Ascending aorta (tissue), 2 donors: ENCODE data around the gene KDM3A. TPM values are rescaled to one million over a fixed set of nuclear protein-coding genes. Genes with fewer than 3 reads are reported as not detected.

Source experiments
- DNase-seq, 2 donors: peaks; one replicate each; pipeline ENCODE4 v3.0.0-alpha.2; 2019; ENCODE audit warnings: low spot score in 2 of 2
- H3K27ac ChIP-seq, 2 donors: fragments of 200-600 bp; sonication (generic); one replicate each; pipeline ENCODE4 v1.5.1; 2016 to 2017; ENCODE audit warnings: mild to moderate bottlenecking in 1 of 2
- H3K27me3 ChIP-seq: fragments of 200-600 bp; sonication (generic); one replicate; pipeline ENCODE4 v1.5.1; 2017
- H3K36me3 ChIP-seq, 2 donors: fragments of 200-600 bp; sonication (generic); one replicate each; pipeline ENCODE4 v1.5.1; 2016
- H3K4me1 ChIP-seq, 2 donors: fragments of 200-600 bp; sonication (generic); one replicate each; pipeline ENCODE4 v1.5.1; 2016 to 2017; ENCODE audit warnings: mild to moderate bottlenecking in 1 of 2
- H3K4me3 ChIP-seq, 2 donors: fragments of 200-600 bp; sonication (generic); one replicate each; pipeline ENCODE4 v1.5.1; 2016 to 2017; ENCODE audit warnings: mild to moderate bottlenecking in 1 of 2
- H3K9me3 ChIP-seq, 2 donors: fragments of 200-600 bp; sonication (generic); one replicate each; pipeline ENCODE4 v1.5.1; 2016
- intact Hi-C: fragments of 100-400 bp; cut with DNase I; formaldehyde crosslinking; loops from one replicate; pipeline ENCODE4 v1.15.1; 2023
- total RNA-seq: library from RNA; depleted of rRNA; stranded (reverse); fragments of >200 nt; gene quantifications from one replicate; pipeline ENCODE4 v1.1.0, GENCODE V29; 2016
- TF ChIP-seq, protein P1 (sequence below), 3 experiments: fragments of 200-600 bp in 2 of 3; fragments of 450-650 bp in 1 of 3; sonication (generic) in 2 of 3; IDR thresholded peaks; one replicate each; pipeline ENCODE4 v1.5.1; 2016 to 2019; ENCODE audit warnings: antibody characterized with exemption in 3 of 3, mild to moderate bottlenecking in 1 of 3, moderate library complexity in 1 of 3

Gene KDM3A
- total RNA-seq, 1 donor from 2014 or later, result 18.4 TPM

DNA sequence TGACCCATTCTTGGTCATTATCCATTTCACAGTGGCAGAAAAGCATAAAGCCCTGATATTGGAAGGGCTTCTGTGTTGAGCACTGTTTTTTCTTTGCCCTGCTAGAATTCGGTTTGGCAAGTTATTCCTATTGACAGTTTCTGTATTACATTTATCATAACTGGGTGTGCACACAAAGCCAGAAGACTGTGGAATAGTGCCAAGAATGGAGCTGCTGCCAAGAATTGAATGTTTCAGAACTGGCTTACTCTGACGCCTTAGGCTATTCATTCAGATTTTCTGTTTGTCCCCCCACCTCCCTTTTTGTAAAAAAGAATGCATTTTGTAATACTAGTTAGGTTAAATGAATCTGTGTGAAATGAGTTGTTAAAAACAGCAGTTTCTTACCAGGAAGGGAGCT, 12.7 kb downstream of the KDM3A start:
- Histone ChIP-seq H3K4me1 (peaks cover 3 to 22% of the 10 kb centered on the region in 2 donors), H3K36me3 (peaks cover 73 to 77% of the 10 kb centered on the region in 2 donors), H3K4me3 (no peak overlapping the region), H3K27me3 (no peaks in the 10 kb centered on the region), H3K27ac (no peak overlapping the region), H3K9me3 (no peaks in the 10 kb centered on the region)
- TF ChIP-seq, protein P1, sequence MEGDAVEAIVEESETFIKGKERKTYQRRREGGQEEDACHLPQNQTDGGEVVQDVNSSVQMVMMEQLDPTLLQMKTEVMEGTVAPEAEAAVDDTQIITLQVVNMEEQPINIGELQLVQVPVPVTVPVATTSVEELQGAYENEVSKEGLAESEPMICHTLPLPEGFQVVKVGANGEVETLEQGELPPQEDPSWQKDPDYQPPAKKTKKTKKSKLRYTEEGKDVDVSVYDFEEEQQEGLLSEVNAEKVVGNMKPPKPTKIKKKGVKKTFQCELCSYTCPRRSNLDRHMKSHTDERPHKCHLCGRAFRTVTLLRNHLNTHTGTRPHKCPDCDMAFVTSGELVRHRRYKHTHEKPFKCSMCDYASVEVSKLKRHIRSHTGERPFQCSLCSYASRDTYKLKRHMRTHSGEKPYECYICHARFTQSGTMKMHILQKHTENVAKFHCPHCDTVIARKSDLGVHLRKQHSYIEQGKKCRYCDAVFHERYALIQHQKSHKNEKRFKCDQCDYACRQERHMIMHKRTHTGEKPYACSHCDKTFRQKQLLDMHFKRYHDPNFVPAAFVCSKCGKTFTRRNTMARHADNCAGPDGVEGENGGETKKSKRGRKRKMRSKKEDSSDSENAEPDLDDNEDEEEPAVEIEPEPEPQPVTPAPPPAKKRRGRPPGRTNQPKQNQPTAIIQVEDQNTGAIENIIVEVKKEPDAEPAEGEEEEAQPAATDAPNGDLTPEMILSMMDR (IDR thresholded peaks at IDR 0.05), result no peak
- intact Hi-C loops, result no loop called here
- no peak for DNase-seq

DNA sequence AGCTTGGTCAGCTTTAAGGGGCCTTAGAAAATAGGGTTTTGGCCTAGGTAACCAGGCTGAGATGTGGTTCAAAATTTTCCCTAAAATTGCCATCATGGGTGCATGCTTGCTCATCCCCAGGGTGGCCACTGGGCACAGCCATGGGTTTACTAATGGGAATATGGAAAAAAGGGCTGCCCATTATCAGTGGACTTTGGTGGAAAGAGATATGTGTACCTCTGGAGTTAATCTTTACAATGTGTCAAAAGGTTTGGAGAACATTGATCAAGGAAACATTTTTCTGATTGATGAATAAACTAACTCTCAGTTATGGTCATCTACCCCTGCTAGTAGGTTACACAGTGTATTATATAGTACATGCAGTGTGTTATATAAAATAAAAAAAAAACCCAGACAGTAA, 13.1 kb downstream of the KDM3A start:
- Histone ChIP-seq H3K27ac (no peak overlapping the region), H3K4me3 (no peak overlapping the region), H3K4me1 (peaks cover 3 to 19% of the 10 kb centered on the region in 2 donors), H3K27me3 (no peaks in the 10 kb centered on the region), H3K9me3 (no peaks in the 10 kb centered on the region), H3K36me3 (peaks cover 77 to 79% of the 10 kb centered on the region in 2 donors)
- TF ChIP-seq, protein P1 (IDR thresholded peaks at IDR 0.05), result no peak
- intact Hi-C loops, result no loop called here
- DNase-seq, result no peak

DNA sequence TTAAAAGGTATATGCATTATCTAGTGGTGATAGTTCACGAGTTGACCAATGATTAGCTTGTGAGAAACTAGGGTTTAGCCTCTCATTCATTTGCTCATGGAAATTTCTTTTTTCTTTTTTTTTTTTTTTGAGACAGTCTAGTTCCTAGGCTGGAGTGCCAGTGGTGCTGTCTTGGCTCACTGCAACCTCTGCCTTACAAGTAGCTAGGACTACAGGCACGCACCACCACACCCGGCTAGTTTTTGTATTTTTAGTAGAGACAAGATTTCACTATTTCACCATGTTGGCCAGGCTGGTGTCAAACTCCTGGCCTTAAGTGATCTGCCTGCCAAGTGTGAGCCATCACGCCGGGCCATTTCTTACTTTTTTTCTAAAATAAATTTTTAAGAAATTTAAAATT, 14.0 kb downstream of the KDM3A start:
- H3K4me1 ChIP-seq, result peaks cover 3 to 13% of the 10 kb centered on the region in 2 donors
- H3K9me3 ChIP-seq, result no peaks in the 10 kb centered on the region
- H3K27me3 ChIP-seq, result no peaks in the 10 kb centered on the region
- TF ChIP-seq, protein P1 (IDR thresholded peaks at IDR 0.05), result no peak
- H3K36me3 ChIP-seq, result peaks cover 76 to 79% of the 10 kb centered on the region in 2 donors
- H3K27ac ChIP-seq, result no peak overlapping the region
- no peak for DNase-seq
- no peak overlapping the region for H3K4me3 ChIP-seq
- intact Hi-C loops, result no loop called here

DNA sequence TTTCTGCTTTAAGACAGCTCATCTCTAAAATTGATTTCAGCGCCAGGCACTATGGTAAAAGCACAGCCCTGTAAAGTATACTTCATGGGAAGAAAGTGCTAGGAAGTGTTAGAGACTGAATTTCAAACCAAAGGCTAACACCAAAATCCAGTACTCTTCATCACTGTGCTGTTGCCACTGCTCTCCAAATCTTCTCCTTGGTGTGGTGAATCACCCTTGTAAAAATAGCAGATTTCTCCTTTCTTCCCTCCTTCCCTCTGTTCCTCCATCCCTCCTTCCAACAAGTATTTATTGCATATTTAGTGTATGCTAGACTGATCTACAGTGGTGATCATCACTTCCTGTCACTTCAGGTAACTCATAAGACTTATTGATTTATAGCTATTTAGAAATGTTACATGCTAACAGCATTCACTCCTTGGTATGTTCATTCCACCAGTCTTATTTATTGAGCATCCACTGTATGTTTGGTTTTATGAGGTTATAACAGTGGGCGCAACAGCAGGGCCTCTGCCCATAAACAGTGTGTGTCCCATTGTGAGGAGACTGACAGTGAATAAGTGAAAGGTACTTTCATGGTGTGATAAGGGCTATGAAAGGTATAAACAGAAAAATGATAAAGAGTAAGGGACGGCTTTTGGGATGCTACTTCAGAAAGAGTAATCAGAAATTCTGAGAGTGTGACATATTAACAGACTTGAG, 20.0 kb downstream of the KDM3A start:
- intact Hi-C loops, result no loop called here
- Histone ChIP-seq H3K4me3 (no peak overlapping the region), H3K4me1 (peaks cover 3 to 4% of the 10 kb centered on the region in 2 donors), H3K9me3 (no peaks in the 10 kb centered on the region), H3K27me3 (no peaks in the 10 kb centered on the region), H3K27ac (no peak overlapping the region), H3K36me3 (peaks cover 87 to 91% of the 10 kb centered on the region in 2 donors)
- TF ChIP-seq, protein P1 (IDR thresholded peaks at IDR 0.05), result no peak
- no peak for DNase-seq

DNA sequence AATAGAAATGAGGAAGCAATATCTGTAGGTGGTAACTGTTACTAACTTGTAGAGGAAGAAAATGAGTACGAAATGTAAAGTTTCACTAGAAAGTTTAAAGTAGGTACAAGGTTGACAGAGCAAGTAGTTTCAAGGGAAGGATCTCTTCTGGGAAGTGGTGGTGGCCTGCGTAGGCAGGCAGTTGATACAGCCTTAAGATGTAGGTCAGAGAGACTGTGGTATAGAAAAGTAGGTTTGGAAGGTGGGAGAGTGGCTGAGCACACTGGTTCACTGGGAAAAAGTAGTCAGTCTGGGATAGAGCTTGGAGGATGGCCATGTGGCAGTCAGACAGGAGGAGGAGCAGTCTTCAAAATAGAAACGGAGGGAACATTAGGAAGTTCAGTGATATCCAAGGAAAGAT, 23.5 kb downstream of the KDM3A start:
- H3K4me1 ChIP-seq, result peaks cover 3 to 4% of the 10 kb centered on the region in 2 donors
- peaks cover 87 to 88% of the 10 kb centered on the region in 2 donors for H3K36me3 ChIP-seq
- H3K27me3 ChIP-seq, result no peaks in the 10 kb centered on the region
- TF ChIP-seq, protein P1 (IDR thresholded peaks at IDR 0.05), result no peak
- DNase-seq, result no peak
- H3K27ac ChIP-seq, result peak overlapping the region; percentile 1 to 19
- no peak overlapping the region for H3K4me3 ChIP-seq
- intact Hi-C loops, result no loop called here
- H3K9me3 ChIP-seq, result no peaks in the 10 kb centered on the region
